Smooth muscle cell (in vitro differentiated cells): ENCODE results near the gene WIZ. TPM values are rescaled to one million over a fixed set of nuclear protein-coding genes. Genes with fewer than 3 reads are reported as not detected.
"Not testable (repeated sequence)": the region's sequence is repeated elsewhere in the genome, so short reads cannot be mapped to it uniquely, and the experiment has no call there.

ENCODE experiments used
- DNase-seq: peaks from one replicate; lab custom pipeline; 2025; ENCODE audit not compliant: unreplicated experiment; lab: John Stamatoyannopoulos, UW
- H2AFZ ChIP-seq: fragments of 200-600 bp; sonication (generic); 2 replicates; pipeline ENCODE4 v1.6.0; 2016; ENCODE audit warnings: antibody characterized with exemption, low read depth, mild to moderate bottlenecking
- H3F3A ChIP-seq: fragments of 200-600 bp; sonication (generic); 2 replicates; pipeline ENCODE4 v1.6.0; 2017; ENCODE audit warnings: antibody characterized with exemption, low read depth
- H3K27ac ChIP-seq: fragments of 200-600 bp; sonication (generic); 2 replicates; pipeline ENCODE4 v1.5.1; 2016; ENCODE audit warnings: low read depth, mild to moderate bottlenecking
- H3K27me3 ChIP-seq: fragments of 200-600 bp; sonication (generic); 2 replicates; pipeline ENCODE4 v1.6.1; 2016; ENCODE audit warnings: low read depth, mild to moderate bottlenecking
- H3K36me3 ChIP-seq: fragments of 200-600 bp; sonication (generic); 2 replicates; pipeline ENCODE4 v1.5.1; 2016; ENCODE audit warnings: low read depth
- H3K4me1 ChIP-seq: fragments of 200-600 bp; sonication (generic); 2 replicates; pipeline ENCODE4 v1.5.1; 2016; ENCODE audit warnings: low read depth
- H3K4me2 ChIP-seq: fragments of 200-600 bp; sonication (generic); 2 replicates; pipeline ENCODE4 v1.6.0; 2016; ENCODE audit warnings: mild to moderate bottlenecking
- H3K4me3 ChIP-seq: fragments of 200-600 bp; sonication (generic); 2 replicates; pipeline ENCODE4 v1.5.1; 2016; ENCODE audit warnings: mild to moderate bottlenecking
- H3K79me2 ChIP-seq: fragments of 200-600 bp; sonication (generic); 2 replicates; pipeline ENCODE4 v1.6.0; 2016; ENCODE audit warnings: low read depth, mild to moderate bottlenecking
- H3K9ac ChIP-seq: fragments of 200-600 bp; sonication (generic); 2 replicates; pipeline ENCODE4 v1.6.0; 2016; ENCODE audit warnings: low read depth
- H3K9me3 ChIP-seq: fragments of 200-600 bp; sonication (generic); replicated peaks from 2 replicates; pipeline ENCODE4 v1.5.1; 2016; ENCODE audit warnings: low read depth
- H4K20me1 ChIP-seq: fragments of 200-600 bp; sonication (generic); 2 replicates; pipeline ENCODE4 v1.6.0; 2016; ENCODE audit warnings: low read depth
- WGBS: methylation state at CpG from one replicate; pipeline ENCODE4 v1.1.7; 2016; ENCODE audit warnings: low lambda C conversion rate; 5-methylcytosine and 5-hydroxymethylcytosine counted together
- polyA plus RNA-seq: library from polyadenylated mRNA; unstranded; fragments of >200 nt; fragmentation: Nextera tagmentation; extraction: Ambion mirVana; gene quantifications from 2 replicates; pipeline ENCODE4 v1.2.1, GENCODE V29; 2016
- total RNA-seq: library from RNA; depleted of rRNA; stranded (reverse); fragments of >200 nt; gene quantifications from 2 replicates; pipeline ENCODE4 v1.2.3, GENCODE V29; 2014
- TF ChIP-seq, protein P1 (sequence below): fragments of 200-600 bp; sonication (generic); IDR thresholded peaks from 2 replicates; pipeline ENCODE4 v1.5.1; 2017; ENCODE audit warnings: borderline replicate concordance, mild to moderate bottlenecking, antibody characterized with exemption; ENCODE audit not compliant: insufficient read depth, poor library complexity, severe bottlenecking

The WIZ gene
- total and polyA plus RNA-seq, 2 experiments from 2014 or later, result 23.1 to 40.5 TPM

DNA sequence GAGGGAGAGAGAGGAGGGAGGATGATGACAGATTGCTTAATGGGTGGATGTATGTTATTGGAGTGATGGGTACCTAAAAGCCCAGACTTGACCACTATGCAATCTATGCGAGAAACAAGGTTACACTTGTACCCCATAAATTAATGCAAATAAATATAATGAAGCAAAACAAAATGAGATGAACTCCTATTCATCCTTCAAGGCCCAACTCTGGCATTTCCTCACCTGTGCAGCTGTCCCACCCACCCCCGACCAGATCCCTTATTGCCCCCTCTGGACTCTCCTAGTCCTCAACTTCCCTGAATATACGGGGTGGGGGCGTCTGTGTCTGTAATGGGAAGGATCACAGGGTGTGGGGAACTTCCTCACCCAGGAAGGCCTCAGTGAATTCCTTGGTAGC lies 25.4 kb upstream of the WIZ start:
- 70% methylated on average over 4 of the region's 4 CpGs for WGBS
- TF ChIP-seq, protein P1, sequence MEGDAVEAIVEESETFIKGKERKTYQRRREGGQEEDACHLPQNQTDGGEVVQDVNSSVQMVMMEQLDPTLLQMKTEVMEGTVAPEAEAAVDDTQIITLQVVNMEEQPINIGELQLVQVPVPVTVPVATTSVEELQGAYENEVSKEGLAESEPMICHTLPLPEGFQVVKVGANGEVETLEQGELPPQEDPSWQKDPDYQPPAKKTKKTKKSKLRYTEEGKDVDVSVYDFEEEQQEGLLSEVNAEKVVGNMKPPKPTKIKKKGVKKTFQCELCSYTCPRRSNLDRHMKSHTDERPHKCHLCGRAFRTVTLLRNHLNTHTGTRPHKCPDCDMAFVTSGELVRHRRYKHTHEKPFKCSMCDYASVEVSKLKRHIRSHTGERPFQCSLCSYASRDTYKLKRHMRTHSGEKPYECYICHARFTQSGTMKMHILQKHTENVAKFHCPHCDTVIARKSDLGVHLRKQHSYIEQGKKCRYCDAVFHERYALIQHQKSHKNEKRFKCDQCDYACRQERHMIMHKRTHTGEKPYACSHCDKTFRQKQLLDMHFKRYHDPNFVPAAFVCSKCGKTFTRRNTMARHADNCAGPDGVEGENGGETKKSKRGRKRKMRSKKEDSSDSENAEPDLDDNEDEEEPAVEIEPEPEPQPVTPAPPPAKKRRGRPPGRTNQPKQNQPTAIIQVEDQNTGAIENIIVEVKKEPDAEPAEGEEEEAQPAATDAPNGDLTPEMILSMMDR, result no peak
- no peak overlapping the region for H3K4me3 ChIP-seq
- no peaks in the 10 kb centered on the region for H3K79me2 ChIP-seq
- H3F3A ChIP-seq, result no peaks in the 10 kb centered on the region
- H3K9ac ChIP-seq, result no peak overlapping the region
- no peaks in the 10 kb centered on the region for H3K4me1 ChIP-seq
- H2AFZ ChIP-seq, result no peak overlapping the region
- no peaks in the 10 kb centered on the region for H4K20me1 ChIP-seq
- no peaks in the 10 kb centered on the region for H3K36me3 ChIP-seq
- no peak overlapping the region for H3K4me2 ChIP-seq
- H3K27me3 ChIP-seq, result peaks cover under 1% of the 10 kb centered on the region
- no peak overlapping the region for H3K27ac ChIP-seq
- no peak for DNase-seq
- H3K9me3 ChIP-seq, result no peaks in the 10 kb centered on the region

DNA sequence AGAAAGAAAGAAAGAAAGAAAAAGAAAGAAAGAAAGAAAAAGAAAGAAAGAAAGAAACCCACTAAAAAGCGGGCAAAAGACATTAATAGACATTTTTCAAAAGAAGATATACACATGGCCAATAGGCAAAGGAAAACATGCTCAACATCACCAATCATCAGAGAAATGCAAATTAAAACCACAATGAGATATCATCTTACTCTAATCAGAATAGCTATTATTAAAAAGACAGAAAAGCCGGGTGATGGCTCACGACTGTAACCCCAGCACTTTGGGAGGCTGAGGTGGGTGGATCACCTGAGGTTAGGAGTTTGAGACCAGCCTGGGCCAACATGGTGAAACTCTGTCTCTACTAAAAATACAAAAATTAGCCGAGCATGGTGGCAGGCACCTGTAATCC lies 24.1 kb upstream of the WIZ start:
- H3K27me3 ChIP-seq, result peaks cover 14% of the 10 kb centered on the region
- DNase-seq, H3K4me2 ChIP-seq, H3F3A ChIP-seq, H4K20me1 ChIP-seq, H3K36me3 ChIP-seq, H3K4me3 ChIP-seq, H3K79me2 ChIP-seq, H3K4me1 ChIP-seq, H2AFZ ChIP-seq, H3K9me3 ChIP-seq, H3K27ac ChIP-seq, H3K9ac ChIP-seq: not testable (repeated sequence)
- WGBS, result 87% methylated on average over 4 of the region's 4 CpGs

DNA sequence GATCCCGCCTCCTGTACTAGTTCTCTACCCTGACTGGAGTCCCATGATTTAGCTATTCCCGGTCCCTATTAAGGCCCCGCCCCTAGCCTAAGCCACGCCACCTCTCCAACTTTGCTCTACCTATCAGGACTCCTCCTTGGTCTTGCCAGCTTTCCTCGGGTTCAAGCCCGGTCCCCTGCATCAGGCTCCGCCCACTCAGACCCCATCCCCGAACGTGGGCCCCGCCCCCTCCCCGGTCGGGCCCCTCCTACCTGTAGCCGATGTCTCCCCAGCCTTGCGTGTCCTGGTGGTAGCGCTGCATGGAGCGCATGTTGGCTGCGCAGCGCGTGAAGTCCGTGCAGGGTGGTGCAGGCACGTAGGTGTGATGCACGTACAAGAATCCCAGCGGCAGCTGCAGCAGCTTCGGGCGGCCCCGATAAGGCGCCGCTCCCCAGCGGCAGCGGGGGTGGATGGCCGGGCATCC lies 21.9 kb upstream of the WIZ start:
- H3K4me1 ChIP-seq, result no peaks in the 10 kb centered on the region
- no peaks in the 10 kb centered on the region for H3K36me3 ChIP-seq
- WGBS, result 85% methylated on average over 30 of the region's 31 CpGs
- H2AFZ ChIP-seq, result no peak overlapping the region
- H4K20me1 ChIP-seq, result no peaks in the 10 kb centered on the region
- no peak overlapping the region for H3K9ac ChIP-seq
- no peak overlapping the region for H3K4me3 ChIP-seq
- TF ChIP-seq, protein P1, result no peak
- H3K27me3 ChIP-seq, result peaks cover 21% of the 10 kb centered on the region
- no peaks in the 10 kb centered on the region for H3K79me2 ChIP-seq
- H3K4me2 ChIP-seq, result no peak overlapping the region
- H3F3A ChIP-seq, result no peaks in the 10 kb centered on the region
- no peak overlapping the region for H3K27ac ChIP-seq
- H3K9me3 ChIP-seq, result no peaks in the 10 kb centered on the region
- DNase-seq, result no peak

DNA sequence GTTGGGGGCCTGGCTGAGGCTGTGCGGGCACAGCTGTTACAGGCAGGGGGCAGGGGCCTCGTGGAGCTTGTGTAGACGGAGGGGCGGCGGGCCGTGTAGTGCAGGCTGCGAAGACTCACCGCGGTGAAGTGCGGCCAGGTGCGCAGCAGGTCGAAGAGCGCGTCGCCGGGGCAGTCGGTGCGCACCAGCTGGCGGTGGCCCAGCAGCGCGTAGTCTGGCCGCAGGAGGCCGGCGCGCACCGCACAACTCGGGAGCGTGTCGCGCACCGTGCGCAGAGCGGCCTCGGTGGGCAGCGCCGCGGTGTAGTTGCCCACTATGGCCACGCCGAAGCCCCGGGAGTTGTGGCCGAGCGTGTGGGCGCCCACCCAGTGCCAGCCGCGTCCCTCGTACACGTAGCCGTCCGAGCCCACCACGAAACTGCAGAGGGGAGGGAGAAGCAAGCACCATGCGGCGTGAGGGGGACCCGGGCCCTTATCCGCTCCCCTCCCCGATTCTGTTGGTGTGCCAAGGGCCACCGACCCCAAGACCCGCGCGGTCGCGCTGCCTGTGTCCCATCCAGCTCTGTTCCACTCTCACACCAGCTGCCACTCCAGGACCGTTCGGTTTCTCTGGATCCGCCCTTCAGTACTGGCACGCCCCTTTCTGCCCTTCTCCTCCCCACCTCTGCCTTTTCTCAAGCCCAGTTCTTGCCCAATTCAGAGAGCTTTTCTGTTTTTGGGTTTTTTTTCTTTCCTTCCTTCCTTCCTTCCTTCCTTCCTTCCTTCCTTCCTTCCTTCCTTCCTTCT lies 19.9 kb upstream of the WIZ start:
- no peaks in the 10 kb centered on the region for H3F3A ChIP-seq
- H3K27ac ChIP-seq, result no peak overlapping the region
- no peaks in the 10 kb centered on the region for H3K4me1 ChIP-seq
- no peak overlapping the region for H2AFZ ChIP-seq
- H3K4me2 ChIP-seq, result no peak overlapping the region
- H3K79me2 ChIP-seq, result no peaks in the 10 kb centered on the region
- H3K9ac ChIP-seq, result no peak overlapping the region
- WGBS, result 12% methylated on average over 46 of the region's 65 CpGs
- DNase-seq, result no peak
- no peaks in the 10 kb centered on the region for H3K9me3 ChIP-seq
- no peaks in the 10 kb centered on the region for H3K36me3 ChIP-seq
- TF ChIP-seq, protein P1, result no peak
- H3K27me3 ChIP-seq, result peaks cover 27% of the 10 kb centered on the region
- H3K4me3 ChIP-seq, result no peak overlapping the region
- no peaks in the 10 kb centered on the region for H4K20me1 ChIP-seq
